Measurements from ENCODE around the gene RPL22L1. TPM values are rescaled to one million over a fixed set of nuclear protein-coding genes. Genes with fewer than 3 reads are reported as not detected.
"Not testable (repeated sequence)": the region's sequence is repeated elsewhere in the genome, so short reads cannot be mapped to it uniquely, and the experiment has no call there.

RPL22L1 gene
- polyA plus RNA-seq, 1 of the 3 experiments (the other 2 are of a cell fraction) = 80.9 TPM

DNA sequence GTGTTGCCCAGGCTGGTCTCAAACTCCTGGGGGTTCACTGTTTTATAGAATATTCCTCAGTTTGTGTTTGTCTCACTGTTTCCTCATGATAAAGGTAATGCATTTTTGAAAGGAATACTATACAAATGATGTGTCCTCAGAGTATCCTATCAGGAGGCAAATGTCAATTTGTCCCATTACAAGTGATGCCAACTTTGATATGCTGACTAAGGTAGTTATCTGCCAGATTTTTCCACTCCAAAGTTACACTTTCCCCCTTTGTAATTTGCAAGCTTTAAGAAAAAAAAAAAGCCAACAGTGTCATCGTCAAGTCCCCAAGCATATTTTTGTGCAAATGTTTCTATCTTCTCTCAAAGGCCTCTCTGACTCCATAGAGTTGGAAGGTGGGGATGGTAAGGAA lies 29.5 kb upstream of the RPL22L1 start (continued):
- no peak for TF ChIP-seq EP300 (IDR thresholded peaks at IDR 0.05; ENCODE audit: borderline replicate concordance in 1 of 2, low read depth in 1 of 2, low read length in 1 of 2)
- no peak for TF ChIP-seq FOXM1 (IDR thresholded peaks at IDR 0.05; ENCODE audit: low read depth)
- TF ChIP-seq TCF12 (IDR thresholded peaks at IDR 0.05) = no peak

DNA sequence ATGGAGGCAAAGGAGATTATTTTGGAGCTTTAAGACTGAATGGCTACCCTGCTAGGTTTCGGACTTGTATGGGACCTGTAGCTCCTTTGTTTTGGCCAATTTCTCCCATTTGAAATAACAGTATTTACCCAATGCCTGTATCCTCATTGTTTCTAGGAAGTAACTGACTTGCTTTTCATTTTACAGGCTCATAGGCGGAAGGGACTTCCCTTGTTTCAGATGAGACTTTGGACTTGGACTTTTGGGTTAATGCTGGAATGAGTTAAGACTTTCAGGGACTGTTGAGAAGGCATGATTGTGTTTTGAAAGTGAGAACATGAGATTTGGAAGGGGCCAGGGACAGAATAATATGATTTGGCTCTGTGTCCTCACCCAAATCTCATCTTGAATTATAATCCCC lies 28.0 kb upstream of the RPL22L1 start:
- POLR2A ChIA-PET = no interaction called here

DNA sequence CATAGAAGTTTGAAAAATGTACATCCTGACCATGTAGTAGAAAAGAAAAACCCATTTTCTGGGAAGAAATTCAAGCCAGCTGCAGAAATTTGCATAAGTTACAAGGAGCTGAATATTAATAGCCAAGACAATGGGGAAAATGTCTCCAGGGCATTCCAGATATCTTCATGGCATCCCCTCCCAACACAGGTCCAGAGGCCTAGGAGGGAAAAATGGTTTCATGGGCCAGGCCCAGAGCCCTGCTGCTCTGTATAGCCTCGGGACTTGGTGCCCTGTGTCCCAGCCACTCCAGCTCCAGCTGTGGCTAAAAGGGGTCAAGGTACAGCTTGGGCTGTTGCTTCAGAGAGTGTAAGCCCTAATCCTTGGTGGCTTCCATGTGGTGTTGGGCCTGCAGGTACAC lies 27.2 kb upstream of the RPL22L1 start:
- H3K4me3 ChIP-seq (ENCODE audit: low read depth in 2 of 2, low read length in 1 of 2); H3K4me2 ChIP-seq; H2AFZ ChIP-seq (ENCODE audit: low read depth); H3K9me2 ChIP-seq; H3K27ac ChIP-seq (ENCODE audit: low read depth in 2 of 2, low read length in 1 of 2); H3K27me3 ChIP-seq (ENCODE audit: insufficient read depth); H3F3A ChIP-seq (replicated peaks; ENCODE audit: insufficient read depth); DNase-seq; H3K9ac ChIP-seq; H3K79me2 ChIP-seq (ENCODE audit: insufficient read depth); POLR2A ChIA-PET; H3K9me3 ChIP-seq; H4K20me1 ChIP-seq (ENCODE audit: insufficient read depth); CTCF ChIA-PET; H3K4me1 ChIP-seq (ENCODE audit: control insufficient read depth in 1 of 2, insufficient read depth in 2 of 2, low read depth in 1 of 2, low read length in 1 of 2): not testable (repeated sequence)
- no CpG with 5 or more reads among the region's 1 CpG for WGBS (ENCODE audit: low lambda C conversion rate)
- H3K36me3 ChIP-seq (replicated peaks in 1 of 2; ENCODE audit: control insufficient read depth in 1 of 2, insufficient read depth in 2 of 2, low read length in 1 of 2) = peaks cover 0 to 20% of the 10 kb centered on the region in 2 experiments

More for the DNA sequence above, 28.0 kb upstream of the RPL22L1 start:
- Histone ChIP-seq H3K9ac (no peak overlapping the region), H3K79me2 (ENCODE audit: insufficient read depth) (peaks cover 3% of the 10 kb centered on the region; the same call in 1 of the 2 replicates), H4K20me1 (ENCODE audit: insufficient read depth) (no peaks in the 10 kb centered on the region), H3K9me2 (no peaks in the 10 kb centered on the region), H3K4me3 (ENCODE audit: low read depth in 2 of 2, low read length in 1 of 2) (no peak overlapping the region), H3K4me1 (ENCODE audit: control insufficient read depth in 1 of 2, insufficient read depth in 2 of 2, low read depth in 1 of 2, low read length in 1 of 2) (no peaks in the 10 kb centered on the region), H3F3A (replicated peaks; ENCODE audit: insufficient read depth) (no peaks in the 10 kb centered on the region), H3K4me2 (no peak overlapping the region), H3K27ac (ENCODE audit: low read depth in 2 of 2, low read length in 1 of 2) (no peak overlapping the region), H3K27me3 (ENCODE audit: insufficient read depth) (no peaks in the 10 kb centered on the region), H3K9me3 (no peaks in the 10 kb centered on the region), H3K36me3 (replicated peaks in 1 of 2; ENCODE audit: control insufficient read depth in 1 of 2, insufficient read depth in 2 of 2, low read length in 1 of 2) (peaks cover 0 to 20% of the 10 kb centered on the region in 2 experiments), H2AFZ (ENCODE audit: low read depth) (no peak overlapping the region)
- TF ChIP-seq EP300 (IDR thresholded peaks at IDR 0.05; ENCODE audit: borderline replicate concordance in 1 of 2, low read depth in 1 of 2, low read length in 1 of 2) = no peak
- TF ChIP-seq, protein P1, sequence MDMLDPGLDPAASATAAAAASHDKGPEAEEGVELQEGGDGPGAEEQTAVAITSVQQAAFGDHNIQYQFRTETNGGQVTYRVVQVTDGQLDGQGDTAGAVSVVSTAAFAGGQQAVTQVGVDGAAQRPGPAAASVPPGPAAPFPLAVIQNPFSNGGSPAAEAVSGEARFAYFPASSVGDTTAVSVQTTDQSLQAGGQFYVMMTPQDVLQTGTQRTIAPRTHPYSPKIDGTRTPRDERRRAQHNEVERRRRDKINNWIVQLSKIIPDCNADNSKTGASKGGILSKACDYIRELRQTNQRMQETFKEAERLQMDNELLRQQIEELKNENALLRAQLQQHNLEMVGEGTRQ (IDR thresholded peaks at IDR 0.05; ENCODE audit: borderline replicate concordance, low read depth, low read length) = no peak
- CTCF ChIA-PET = no interaction called here
- 95% methylated on average over 2 of the region's 2 CpGs for WGBS (ENCODE audit: low lambda C conversion rate)
- DNase-seq = no peak

DNA sequence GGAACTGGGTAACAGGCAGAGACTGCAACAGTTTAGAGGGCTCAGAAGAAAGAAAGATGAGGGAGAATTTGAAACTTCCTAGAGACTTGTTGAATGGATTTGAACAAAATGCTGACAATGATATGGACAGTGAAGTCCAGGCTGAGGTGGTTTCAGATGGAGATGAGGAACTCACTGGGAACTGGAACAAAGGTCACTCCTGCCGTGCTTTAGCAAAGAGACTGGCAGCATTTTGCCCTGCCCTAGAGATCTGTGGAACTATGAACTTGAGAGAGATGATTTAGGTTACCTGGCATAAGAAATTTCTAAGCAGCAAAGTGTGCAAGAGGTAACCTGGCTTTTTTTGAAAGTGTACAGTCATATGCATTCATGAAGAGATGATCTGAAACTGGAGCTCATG lies 26.8 kb upstream of the RPL22L1 start:
- Histone ChIP-seq H3K4me1 (ENCODE audit: control insufficient read depth in 1 of 2, insufficient read depth in 2 of 2, low read depth in 1 of 2, low read length in 1 of 2) (no peaks in the 10 kb centered on the region), H2AFZ (ENCODE audit: low read depth) (no peak overlapping the region), H3K4me3 (ENCODE audit: low read depth in 2 of 2, low read length in 1 of 2) (no peak overlapping the region), H3K27me3 (ENCODE audit: insufficient read depth) (no peaks in the 10 kb centered on the region), H3F3A (replicated peaks; ENCODE audit: insufficient read depth) (no peaks in the 10 kb centered on the region), H3K36me3 (replicated peaks in 1 of 2; ENCODE audit: control insufficient read depth in 1 of 2, insufficient read depth in 2 of 2, low read length in 1 of 2) (peaks cover 0 to 20% of the 10 kb centered on the region in 2 experiments), H3K9ac (no peak overlapping the region), H3K79me2 (ENCODE audit: insufficient read depth) (peaks cover 3% of the 10 kb centered on the region; the same call in 1 of the 2 replicates), H3K27ac (ENCODE audit: low read depth in 2 of 2, low read length in 1 of 2) (no peak overlapping the region), H3K9me2 (no peaks in the 10 kb centered on the region), H3K4me2 (no peak overlapping the region), H4K20me1 (ENCODE audit: insufficient read depth) (no peaks in the 10 kb centered on the region), H3K9me3 (no peaks in the 10 kb centered on the region)
- TF ChIP-seq TAF1 (IDR thresholded peaks at IDR 0.05; ENCODE audit: borderline replicate concordance, low read depth, low read length) = no peak
- TF ChIP-seq RAD21 (IDR thresholded peaks at IDR 0.05; ENCODE audit: low read length) = no peak
- TF ChIP-seq FOSL2 (IDR thresholded peaks at IDR 0.05; ENCODE audit: borderline replicate concordance, low read depth) = no peak
- CTCF ChIA-PET = no interaction called here
- POLR2A ChIA-PET = no interaction called here
- DNase-seq = no peak
- 89% methylated on average over 1 of the region's 1 CpG for WGBS (ENCODE audit: low lambda C conversion rate)

DNA sequence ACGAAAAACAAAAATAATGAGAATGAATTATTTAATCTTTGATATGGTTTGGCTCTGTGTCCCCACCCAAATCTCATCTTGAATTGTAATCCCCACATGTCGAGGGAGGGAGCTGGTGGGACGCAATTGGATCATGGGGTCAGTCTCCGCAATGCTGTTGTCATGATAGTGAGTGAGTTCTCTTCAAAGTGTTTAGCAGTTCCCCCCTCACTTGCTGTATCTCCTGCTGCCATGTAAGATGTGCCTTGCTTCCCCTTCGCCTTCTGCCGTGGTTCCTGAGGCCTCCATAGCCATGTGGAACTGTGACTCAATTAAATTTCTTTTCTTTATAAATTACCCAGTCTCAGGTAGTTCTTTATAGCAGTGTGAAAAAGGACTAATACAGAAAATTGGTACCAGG lies 26.3 kb upstream of the RPL22L1 start:
- CTCF ChIA-PET = interaction anchor here (1.1 kb wide), 1 partner anchor 9 kb away, joined by 3 read pairs; no protein-coding TSS in a partner anchor
- H3K9me2 ChIP-seq; H3K4me1 ChIP-seq (ENCODE audit: control insufficient read depth in 1 of 2, insufficient read depth in 2 of 2, low read depth in 1 of 2, low read length in 1 of 2); H4K20me1 ChIP-seq (ENCODE audit: insufficient read depth); POLR2A ChIA-PET; H3K9ac ChIP-seq; H2AFZ ChIP-seq (ENCODE audit: low read depth); H3K27ac ChIP-seq (ENCODE audit: low read depth in 2 of 2, low read length in 1 of 2); H3K4me3 ChIP-seq (ENCODE audit: low read depth in 2 of 2, low read length in 1 of 2); H3K79me2 ChIP-seq (ENCODE audit: insufficient read depth); H3K4me2 ChIP-seq; H3F3A ChIP-seq (replicated peaks; ENCODE audit: insufficient read depth); DNase-seq; H3K9me3 ChIP-seq; H3K27me3 ChIP-seq (ENCODE audit: insufficient read depth): not testable (repeated sequence)
- H3K36me3 ChIP-seq (replicated peaks in 1 of 2; ENCODE audit: control insufficient read depth in 1 of 2, insufficient read depth in 2 of 2, low read length in 1 of 2) = peaks cover 3 to 24% of the 10 kb centered on the region in 2 experiments
- WGBS (ENCODE audit: low lambda C conversion rate) = 97% methylated on average over 6 of the region's 6 CpGs
